Loucy (cell line): ENCODE results near the gene NAT10.

Experiments used
- H2AFZ ChIP-seq: fragments of 200-600 bp; sonication (generic); 2 replicates; pipeline ENCODE4 v1.6.0; 2016; ENCODE audit warnings: antibody characterized with exemption, mild to moderate bottlenecking, low read length, moderate library complexity
- H3F3A ChIP-seq: fragments of 200-600 bp; 2 replicates; pipeline ENCODE4 v1.6.0; 2016; ENCODE audit warnings: antibody characterized with exemption, low read depth, mild to moderate bottlenecking
- H3K27me3 ChIP-seq: fragments of 200-600 bp; sonication (generic); 2 replicates; pipeline ENCODE4 v1.6.1; 2014; ENCODE audit warnings: low read length, mild to moderate bottlenecking; ENCODE audit not compliant: insufficient read depth, poor library complexity, severe bottlenecking
- H3K36me3 ChIP-seq: fragments of 200-600 bp; sonication (generic); 2 replicates; pipeline ENCODE4 v1.6.1; 2016; ENCODE audit warnings: low read length; ENCODE audit not compliant: insufficient read depth
- H3K4me1 ChIP-seq: fragments of 200-600 bp; sonication (generic); 2 replicates; pipeline ENCODE4 v1.5.1; 2014; ENCODE audit warnings: low read length, mild to moderate bottlenecking; ENCODE audit not compliant: insufficient read depth, poor library complexity, severe bottlenecking
- H3K4me2 ChIP-seq: fragments of 200-600 bp; sonication (generic); 2 replicates; pipeline ENCODE4 v1.6.0; 2014; ENCODE audit warnings: antibody characterized with exemption, low read length, low read depth, mild to moderate bottlenecking; ENCODE audit not compliant: poor library complexity, severe bottlenecking
- H3K4me3 ChIP-seq: fragments of 200-600 bp; sonication (generic); 2 replicates; pipeline ENCODE4 v1.5.1; 2014; ENCODE audit warnings: low read length, mild to moderate bottlenecking, mixed read lengths; ENCODE audit not compliant: poor library complexity, severe bottlenecking
- H3K79me2 ChIP-seq: fragments of 200-600 bp; sonication (generic); 2 replicates; pipeline ENCODE4 v1.6.1; 2014; ENCODE audit warnings: low read length; ENCODE audit not compliant: insufficient read depth
- H3K9ac ChIP-seq: fragments of 200-600 bp; sonication (generic); 2 replicates; pipeline ENCODE4 v1.6.0; 2014; ENCODE audit warnings: mild to moderate bottlenecking, low read depth, low read length, moderate library complexity; ENCODE audit not compliant: poor library complexity, severe bottlenecking
- H3K9me2 ChIP-seq: fragments of 200-600 bp; sonication (generic); replicated peaks from 2 replicates; pipeline ENCODE4 v1.6.1; 2016; ENCODE audit warnings: low read depth, low read length, mixed read lengths
- H3K9me3 ChIP-seq: fragments of 200-600 bp; sonication (generic); 2 replicates; pipeline ENCODE4 v1.6.1; 2014; ENCODE audit warnings: mild to moderate bottlenecking, antibody characterized with exemption, low read length, low read depth; ENCODE audit not compliant: insufficient read depth
- H4K20me1 ChIP-seq: fragments of 200-600 bp; sonication (generic); 2 replicates; pipeline ENCODE4 v1.6.0; 2014; ENCODE audit warnings: antibody characterized with exemption, low read length, mild to moderate bottlenecking; ENCODE audit not compliant: insufficient read depth, poor library complexity, severe bottlenecking
- CTCF ChIP-seq: fragments of 200-600 bp; sonication (generic); conservative IDR thresholded peaks from 2 replicates; pipeline ENCODE4 v1.5.1; 2014; ENCODE audit warnings: mild to moderate bottlenecking, antibody characterized with exemption, low read length
- EZH2phosphoT487 ChIP-seq: fragments of 200-600 bp; IDR thresholded peaks from 2 replicates; pipeline ENCODE4 v1.6.1; 2018; ENCODE audit warnings: antibody characterized with exemption, mild to moderate bottlenecking, moderate library complexity, borderline replicate concordance

The NAT10 gene

GRCh38 chr11:34155057-34155756 is 49.8 kb downstream of the NAT10 start:
- Histone ChIP-seq H3K27me3 (no peaks in the 10 kb centered on the region), H3K4me3 (no peak overlapping the region), H3K9ac (no peak overlapping the region), H3K79me2 (no peaks in the 10 kb centered on the region), H3K9me2 (no peaks in the 10 kb centered on the region), H3F3A (no peaks in the 10 kb centered on the region), H4K20me1 (no peaks in the 10 kb centered on the region), H3K4me1 (no peaks in the 10 kb centered on the region), H2AFZ (no peak overlapping the region), H3K4me2 (no peak overlapping the region), H3K9me3 (no peaks in the 10 kb centered on the region), H3K36me3 (no peaks in the 10 kb centered on the region)
- no peak for TF ChIP-seq CTCF
- no peak for TF ChIP-seq EZH2phosphoT487

GRCh38 chr11:34155757-34156062 is 50.3 kb downstream of the NAT10 start:
- TF ChIP-seq EZH2phosphoT487 (no peak), CTCF (no peak)

GRCh38 chr11:34157163-34157562 is 51.7 kb downstream of the NAT10 start:
- H3K9me2 ChIP-seq = no peaks in the 10 kb centered on the region
- H4K20me1 ChIP-seq = no peaks in the 10 kb centered on the region
- H3F3A ChIP-seq = no peaks in the 10 kb centered on the region
- no peak for TF ChIP-seq CTCF
- no peak for TF ChIP-seq EZH2phosphoT487
- H3K4me1 ChIP-seq = no peaks in the 10 kb centered on the region
- no peak overlapping the region for H3K4me2 ChIP-seq
- H3K27me3 ChIP-seq = no peaks in the 10 kb centered on the region
- H3K36me3 ChIP-seq = no peaks in the 10 kb centered on the region
- H3K4me3 ChIP-seq = no peak overlapping the region
- no peak overlapping the region for H2AFZ ChIP-seq
- no peaks in the 10 kb centered on the region for H3K79me2 ChIP-seq
- no peak overlapping the region for H3K9ac ChIP-seq
- H3K9me3 ChIP-seq = no peaks in the 10 kb centered on the region

More at GRCh38 chr11:34155757-34156062, 50.3 kb downstream of the NAT10 start:
- Histone ChIP-seq H3K4me2 (no peak overlapping the region), H3K9ac (no peak overlapping the region), H2AFZ (no peak overlapping the region), H3K79me2 (no peaks in the 10 kb centered on the region), H3K9me2 (no peaks in the 10 kb centered on the region), H3K27me3 (no peaks in the 10 kb centered on the region), H3K36me3 (no peaks in the 10 kb centered on the region), H3F3A (no peaks in the 10 kb centered on the region), H3K4me1 (no peaks in the 10 kb centered on the region), H3K9me3 (no peaks in the 10 kb centered on the region), H4K20me1 (no peaks in the 10 kb centered on the region), H3K4me3 (no peak overlapping the region)
